A549 (cell line): ENCODE measurements around the gene CISD3.

ENCODE experiments used
- EP300 ChIP-seq, 2 experiments: fragments of >200 bp; sonication (Bioruptor Twin); formaldehyde crosslinking; IDR thresholded peaks; 2 replicates in 1 of 2; 3 replicates in 1 of 2; pipeline ENCODE4 v1.6.1; 2016 to 2017
- NFE2L2 ChIP-seq: fragments of 150-350 bp; conservative IDR thresholded peaks from 2 replicates; pipeline ENCODE4 v1.6.1; 2014; ENCODE audit warnings: low read length
- TF ChIP-seq, protein P1 (sequence below): fragments of >200 bp; sonication (Bioruptor Twin); formaldehyde crosslinking; IDR thresholded peaks from 3 replicates; pipeline ENCODE4 v1.5.1; 2016

DNA sequence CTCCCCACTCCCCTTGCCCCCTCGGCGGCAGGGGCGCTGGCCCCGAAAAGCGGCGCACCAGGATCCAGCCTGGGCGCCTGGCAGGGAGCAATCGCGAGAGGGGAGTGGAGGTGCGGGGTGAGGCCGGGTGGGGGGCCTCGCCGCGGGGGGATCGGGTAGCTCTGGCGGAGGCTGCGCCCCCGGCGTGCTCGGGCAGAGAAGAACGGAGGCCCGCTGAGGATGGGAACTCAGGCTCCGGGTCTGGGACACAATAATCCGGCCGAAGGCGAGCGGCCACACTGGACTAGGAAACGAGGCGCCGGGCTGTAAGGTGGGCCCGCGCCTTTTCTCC lies 18.7 kb downstream of the CISD3 start:
- TF ChIP-seq EP300 (IDR thresholded peaks at IDR 0.05) = no peak
- TF ChIP-seq, protein P1, sequence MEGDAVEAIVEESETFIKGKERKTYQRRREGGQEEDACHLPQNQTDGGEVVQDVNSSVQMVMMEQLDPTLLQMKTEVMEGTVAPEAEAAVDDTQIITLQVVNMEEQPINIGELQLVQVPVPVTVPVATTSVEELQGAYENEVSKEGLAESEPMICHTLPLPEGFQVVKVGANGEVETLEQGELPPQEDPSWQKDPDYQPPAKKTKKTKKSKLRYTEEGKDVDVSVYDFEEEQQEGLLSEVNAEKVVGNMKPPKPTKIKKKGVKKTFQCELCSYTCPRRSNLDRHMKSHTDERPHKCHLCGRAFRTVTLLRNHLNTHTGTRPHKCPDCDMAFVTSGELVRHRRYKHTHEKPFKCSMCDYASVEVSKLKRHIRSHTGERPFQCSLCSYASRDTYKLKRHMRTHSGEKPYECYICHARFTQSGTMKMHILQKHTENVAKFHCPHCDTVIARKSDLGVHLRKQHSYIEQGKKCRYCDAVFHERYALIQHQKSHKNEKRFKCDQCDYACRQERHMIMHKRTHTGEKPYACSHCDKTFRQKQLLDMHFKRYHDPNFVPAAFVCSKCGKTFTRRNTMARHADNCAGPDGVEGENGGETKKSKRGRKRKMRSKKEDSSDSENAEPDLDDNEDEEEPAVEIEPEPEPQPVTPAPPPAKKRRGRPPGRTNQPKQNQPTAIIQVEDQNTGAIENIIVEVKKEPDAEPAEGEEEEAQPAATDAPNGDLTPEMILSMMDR = no peak
- TF ChIP-seq NFE2L2 = no peak
